HUES48 (cell line): ENCODE results near the gene JUND.
A peak's percentile ranks its signal among the peaks of the same experiment; 100 is the strongest.

Source experiments
- H3K27ac ChIP-seq: one replicate; pipeline ENCODE4 v1.7.0; 2013; ENCODE audit warnings: low read depth, low read length, inconsistent platforms
- H3K27me3 ChIP-seq: 2 replicates; pipeline ENCODE4 v1.6.1; 2013; ENCODE audit warnings: mild to moderate bottlenecking, low read length; ENCODE audit not compliant: control insufficient read depth, insufficient read depth
- H3K36me3 ChIP-seq: 2 replicates; pipeline ENCODE4 v1.6.1; 2013; ENCODE audit warnings: low read length; ENCODE audit not compliant: control insufficient read depth, insufficient read depth
- H3K4me1 ChIP-seq: 2 replicates; pipeline ENCODE4 v1.6.1; 2013; ENCODE audit warnings: mild to moderate bottlenecking, low read length; ENCODE audit not compliant: control insufficient read depth, insufficient read depth
- H3K4me3 ChIP-seq: 2 replicates; pipeline ENCODE4 v1.5.1; 2013; ENCODE audit warnings: mild to moderate bottlenecking, low read depth, low read length
- H3K9ac ChIP-seq: 2 replicates; pipeline ENCODE4 v1.6.1; 2013; ENCODE audit warnings: mild to moderate bottlenecking, low read depth, low read length, moderate library complexity
- H3K9me3 ChIP-seq: 2 replicates; pipeline ENCODE4 v1.6.1; 2013; ENCODE audit warnings: low read length; ENCODE audit not compliant: control insufficient read depth, insufficient read depth

Gene JUND

GRCh38 chr19:18274781-18275356 lies 6.6 kb downstream of the JUND start:
- Histone ChIP-seq H3K4me1 (peaks cover 9% of the 10 kb centered on the region; the same call in 1 of the 2 replicates), H3K27me3 (no peaks in the 10 kb centered on the region), H3K9ac (no peak overlapping the region)

GRCh38 chr19:18274219-18274780 lies 7.1 kb downstream of the JUND start, which contains the start of gene IQCN:
Gene IQCN, minus strand, starts transcription at chr19:18274452. Its CDS starts 4,974 bp downstream, at chr19:18269478.
- H3K9ac ChIP-seq, result no peak within 1 kb of the TSS
- peaks cover 12% of the 10 kb centered on the region for H3K36me3 ChIP-seq
- peak within 1 kb of the TSS; percentile 42 for H3K27ac ChIP-seq

More at GRCh38 chr19:18274781-18275356, 6.6 kb downstream of the JUND start:
- no peaks in the 10 kb centered on the region for H3K9me3 ChIP-seq
- peaks cover 12% of the 10 kb centered on the region for H3K36me3 ChIP-seq
- no peak overlapping the region for H3K4me3 ChIP-seq
- H3K27ac ChIP-seq, result peak overlapping the region; percentile 42

DNA sequence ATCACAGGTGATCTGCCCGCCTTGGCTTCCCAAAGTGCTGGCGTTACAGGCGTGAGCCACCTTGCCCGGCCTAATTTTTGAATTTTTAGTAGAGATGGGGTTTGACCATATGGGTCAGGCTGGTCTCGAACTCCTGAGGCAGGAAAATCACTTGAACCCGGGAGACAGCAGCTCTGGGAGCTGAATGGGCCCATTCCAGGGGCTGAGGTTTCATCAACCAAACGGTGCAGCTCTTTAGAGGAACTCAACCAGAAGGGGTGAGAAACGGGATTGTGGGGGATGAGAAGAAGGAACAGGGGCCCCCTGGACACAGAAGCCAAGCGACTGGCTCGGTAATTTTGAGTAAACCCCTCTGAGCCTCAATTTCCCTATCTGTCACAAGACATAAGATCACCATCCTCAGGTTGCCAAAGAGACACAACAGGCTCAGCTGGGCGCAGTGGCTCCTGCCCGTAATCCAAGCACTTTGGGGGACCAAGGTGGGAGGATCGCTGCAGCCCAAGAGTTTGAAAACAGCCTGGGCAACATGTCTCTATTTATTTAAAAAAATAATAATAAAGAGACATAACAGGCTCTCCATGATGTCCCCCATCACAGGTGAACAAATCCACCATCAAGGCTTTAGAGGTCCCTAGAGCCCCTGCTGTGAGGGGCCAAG lies 7.7 kb downstream of the JUND start:
- Histone ChIP-seq H3K27ac (no peak overlapping the region), H3K36me3 (peaks cover 9% of the 10 kb centered on the region), H3K4me1 (0 out of 2 replicates have a peak, but pooled peaks cover 3% of the 10 kb centered on the region), H3K9ac (no peak overlapping the region), H3K9me3 (no peaks in the 10 kb centered on the region), H3K4me3 (no peak overlapping the region), H3K27me3 (no peaks in the 10 kb centered on the region)

More at GRCh38 chr19:18274219-18274780, 7.1 kb downstream of the JUND start, which contains the start of gene IQCN:
- Histone ChIP-seq H3K9me3 (no peaks in the 10 kb centered on the region), H3K4me3 (no peak within 1 kb of the TSS), H3K4me1 (peaks cover 9% of the 10 kb centered on the region; the same call in 1 of the 2 replicates), H3K27me3 (no peaks in the 10 kb centered on the region)

- H3K4me1 ChIP-seq, result no peaks in the 10 kb centered on the region
- no peaks in the 10 kb centered on the region for H3K27me3 ChIP-seq
- H3K4me3 ChIP-seq, result no peak overlapping the region
- H3K36me3 ChIP-seq, result peaks cover 8% of the 10 kb centered on the region
- H3K27ac ChIP-seq, result no peak overlapping the region
- no peak overlapping the region for H3K9ac ChIP-seq
- no peaks in the 10 kb centered on the region for H3K9me3 ChIP-seq
Measured at GRCh38 chr19:18271433-18271841, 10.0 kb downstream of the JUND start.

- no peak overlapping the region for H3K9ac ChIP-seq
- H3K4me1 ChIP-seq, result no peaks in the 10 kb centered on the region
- no peaks in the 10 kb centered on the region for H3K9me3 ChIP-seq
- peaks cover 10% of the 10 kb centered on the region for H3K36me3 ChIP-seq
- no peak overlapping the region for H3K27ac ChIP-seq
- H3K4me3 ChIP-seq, result no peak overlapping the region
- no peaks in the 10 kb centered on the region for H3K27me3 ChIP-seq
Measured at GRCh38 chr19:18270326-18270725, 11.1 kb downstream of the JUND start.

DNA sequence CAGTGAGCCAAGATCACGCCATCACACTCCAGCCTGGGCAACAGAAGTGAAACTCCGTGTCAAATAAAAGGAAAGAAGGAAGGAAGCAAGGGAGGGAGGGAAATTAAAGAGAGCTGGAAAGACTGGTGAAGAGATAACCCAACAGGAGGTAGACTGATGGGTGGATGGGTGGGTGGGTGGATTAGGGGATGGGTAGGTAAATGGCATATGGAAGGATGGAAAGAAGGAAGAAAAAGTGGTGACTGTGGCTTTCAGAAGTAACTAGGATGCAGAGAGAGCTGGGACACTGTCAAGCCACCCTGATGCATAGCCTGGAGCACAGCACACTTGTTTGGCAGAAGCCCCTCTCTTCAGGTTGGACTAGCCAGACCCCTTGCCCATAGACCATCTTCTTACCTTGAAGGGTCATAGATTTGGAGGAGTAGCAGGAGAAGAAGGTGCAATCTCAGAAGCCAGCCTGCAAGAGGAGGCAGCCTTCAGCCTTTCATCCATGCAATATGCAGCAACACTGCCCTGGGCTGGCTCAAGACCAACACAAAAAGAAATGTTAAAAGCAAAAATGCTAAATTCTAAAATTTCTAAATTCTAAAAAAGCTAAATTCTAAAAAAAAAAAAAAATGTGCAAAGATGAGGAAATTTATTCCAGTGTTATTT lies 12.2 kb downstream of the JUND start:
- H3K27me3 ChIP-seq, result no peaks in the 10 kb centered on the region
- no peak overlapping the region for H3K27ac ChIP-seq
- H3K4me1 ChIP-seq, result no peaks in the 10 kb centered on the region
- H3K4me3 ChIP-seq, result no peak overlapping the region
- H3K9me3 ChIP-seq, result no peaks in the 10 kb centered on the region
- H3K36me3 ChIP-seq, result peaks cover 10% of the 10 kb centered on the region
- no peak overlapping the region for H3K9ac ChIP-seq

DNA sequence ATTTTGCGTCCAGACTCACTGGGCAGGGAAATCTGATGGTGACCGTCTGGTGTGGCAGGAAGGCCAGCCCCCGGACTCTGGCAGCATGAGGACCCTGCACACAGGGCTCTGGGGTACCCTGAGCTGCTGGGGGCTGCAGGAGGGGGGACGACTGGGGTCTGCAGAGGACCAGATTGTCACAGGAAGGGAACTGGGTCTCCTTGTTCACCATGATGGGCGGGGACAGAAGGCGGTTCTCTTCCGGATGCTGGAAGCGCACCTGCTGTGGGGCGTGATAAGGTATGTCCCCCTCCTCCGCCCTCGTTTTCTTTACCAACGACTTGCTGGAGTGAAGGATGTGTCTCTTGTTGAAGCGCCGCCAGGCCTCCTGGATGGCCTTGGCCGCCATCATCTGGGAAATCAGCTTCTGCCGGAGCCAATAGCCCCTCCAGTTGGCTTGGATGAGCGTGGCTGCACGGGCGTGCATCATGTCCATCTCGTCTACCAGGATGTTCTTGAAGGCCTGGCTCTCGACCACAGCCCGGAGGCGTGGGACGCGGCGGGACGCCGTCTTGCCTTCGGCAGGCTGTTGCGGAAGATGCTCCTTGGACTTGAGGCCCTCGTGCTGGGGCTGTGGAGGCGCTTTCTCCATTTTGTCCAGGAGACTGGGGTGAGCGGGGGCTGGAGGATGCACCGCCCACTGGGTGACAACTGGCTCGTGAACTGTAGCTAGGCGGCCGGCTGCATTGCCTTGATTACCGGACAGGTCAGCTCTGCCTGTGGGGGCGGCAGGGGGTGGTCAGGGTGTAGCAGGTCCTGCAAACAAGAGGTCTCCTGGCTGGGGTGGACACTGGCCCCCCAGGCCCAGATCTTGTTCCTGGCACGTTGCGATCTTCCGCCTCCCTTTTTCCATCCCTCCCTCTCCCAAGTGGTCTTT lies 14.4 kb downstream of the JUND start:
- Histone ChIP-seq H3K9ac (no peak overlapping the region), H3K27ac (no peak overlapping the region), H3K36me3 (peaks cover 10% of the 10 kb centered on the region), H3K4me1 (no peaks in the 10 kb centered on the region), H3K4me3 (no peak overlapping the region), H3K27me3 (no peaks in the 10 kb centered on the region), H3K9me3 (no peaks in the 10 kb centered on the region)

- H3K9me3 ChIP-seq, result no peaks in the 10 kb centered on the region; the same call in 1 of the 2 replicates
- H3K27me3 ChIP-seq, result peaks cover 3% of the 10 kb centered on the region; the same call in 1 of the 2 replicates
- no peak overlapping the region for H3K27ac ChIP-seq
- no peak overlapping the region for H3K4me3 ChIP-seq
- no peak overlapping the region for H3K9ac ChIP-seq
- H3K4me1 ChIP-seq, result no peaks in the 10 kb centered on the region
- peaks cover 10% of the 10 kb centered on the region for H3K36me3 ChIP-seq
Measured at GRCh38 chr19:18265582-18265981, 15.8 kb downstream of the JUND start.

GRCh38 chr19:18264971-18265540 lies 16.4 kb downstream of the JUND start:
- H3K27ac ChIP-seq, result no peak overlapping the region
- H3K36me3 ChIP-seq, result peaks cover 10% of the 10 kb centered on the region
- no peak overlapping the region for H3K4me3 ChIP-seq
- H3K9ac ChIP-seq, result no peak overlapping the region
- no peaks in the 10 kb centered on the region for H3K4me1 ChIP-seq
- H3K27me3 ChIP-seq, result peaks cover 7% of the 10 kb centered on the region
- H3K9me3 ChIP-seq, result no peaks in the 10 kb centered on the region; the same call in 1 of the 2 replicates
